Adrenal gland (tissue), 5 donors: Measurements from ENCODE around the gene OXNAD1.

Source experiments
- CTCF ChIP-seq, 6 experiments: fragments of 450-650 bp in 4 of 6; fragments of 200-600 bp in 2 of 6; sonication (generic) in 1 of 6; IDR thresholded peaks; 1 replicate in 5 of 6; 2 replicates in 1 of 6; pipeline versions ENCODE4 v1.5.1 to v1.8.0; 2016 to 2021; ENCODE audit warnings: antibody characterized with exemption in 6 of 6, mild to moderate bottlenecking in 2 of 6, moderate library complexity in 1 of 6
- POLR2A ChIP-seq, 2 donors: fragments of 450-650 bp; IDR thresholded peaks; one replicate each; pipeline ENCODE4 v1.6.1; 2017; ENCODE audit warnings: antibody characterized with exemption in 2 of 2, mild to moderate bottlenecking in 2 of 2, moderate library complexity in 1 of 2
- donor health status: DM: no; HTN: no; CAD: no.

GRCh38 chr3:16224325-16224724 is 40.7 kb upstream of the OXNAD1 start:
- no peak for TF ChIP-seq POLR2A (IDR thresholded peaks at IDR 0.05)
- no peak for TF ChIP-seq CTCF (IDR thresholded peaks at IDR 0.05)
